HG03280 (cell line): Measurements from ENCODE around the gene SPACA9.

ENCODE experiments used
- ATAC-seq: cut with Tn5 transposase; IDR thresholded peaks from one replicate; pipeline ENCODE4 v1.9.1; 2021; ENCODE audit warnings: mild to moderate bottlenecking, moderate library complexity; ENCODE audit not compliant: unreplicated experiment

SPACA9 gene

GRCh38 chr9:132935026-132935425, 56.3 kb downstream of the SPACA9 start:
- no peak for ATAC-seq

GRCh38 chr9:132937463-132937901, 58.8 kb downstream of the SPACA9 start:
- no peak for ATAC-seq

- no peak for ATAC-seq
These were observed 60.5 kb downstream of the SPACA9 start for GRCh38 chr9:132939169-132939568.
